OCI-LY3 (cell line): ENCODE measurements around the gene TRAPPC12.

Experiments used
- H2AFZ ChIP-seq: fragments of 200-600, 300-600 bp; shearing (Covaris generic); 2 replicates; pipeline ENCODE4 v1.6.0; 2014; ENCODE audit warnings: antibody characterized with exemption, low read depth, low read length
- H3K27ac ChIP-seq: fragments of 200-600, 300-600 bp; sonication (generic); 2 replicates; pipeline ENCODE4 v1.5.1; 2014; ENCODE audit warnings: mild to moderate bottlenecking, low read length, moderate library complexity, mixed read lengths
- H3K27me3 ChIP-seq: fragments of 200-600, 300-600 bp; sonication (generic); 2 replicates; pipeline ENCODE4 v1.6.1; 2014; ENCODE audit warnings: low read depth, low read length, mixed read lengths
- H3K36me3 ChIP-seq: fragments of 200-600, 300-600 bp; sonication (generic); replicated peaks from 2 replicates; pipeline ENCODE3; 2014; ENCODE audit warnings: low read depth, low read length, mixed read lengths
- H3K4me1 ChIP-seq: fragments of 300-600, 200-600 bp; sonication (generic); 2 replicates; pipeline ENCODE4 v1.6.1; 2014; ENCODE audit warnings: low read length, mixed read lengths
- H3K4me2 ChIP-seq: fragments of 200-600, 300-600 bp; sonication (generic); 2 replicates; pipeline ENCODE4 v1.6.1; 2014; ENCODE audit warnings: low read length, mixed read lengths
- H3K4me3 ChIP-seq: fragments of 300-600, 200-600 bp; sonication (generic); 2 replicates; pipeline ENCODE4 v1.5.1; 2014; ENCODE audit warnings: antibody characterized with exemption, mild to moderate bottlenecking, low read length, moderate library complexity
- H3K79me2 ChIP-seq: fragments of 300-600, 200-600 bp; shearing (Covaris generic); 2 replicates; pipeline ENCODE4 v1.6.1; 2014; ENCODE audit warnings: mild to moderate bottlenecking, low read length, mixed read lengths
- H3K9ac ChIP-seq: fragments of 300-600, 200-600 bp; shearing (Covaris generic); 2 replicates; pipeline ENCODE4 v1.6.0; 2014; ENCODE audit warnings: mild to moderate bottlenecking, low read length, moderate library complexity
- H3K9me3 ChIP-seq: fragments of 200-600, 300-600 bp; shearing (Covaris generic); 2 replicates; pipeline ENCODE4 v1.6.1; 2014; ENCODE audit warnings: low read length, mixed read lengths; ENCODE audit not compliant: insufficient read depth
- H4K20me1 ChIP-seq: fragments of 200-600, 300-600 bp; sonication (generic); 2 replicates; pipeline ENCODE4 v1.6.1; 2016; ENCODE audit warnings: low read length, mixed read lengths; ENCODE audit not compliant: insufficient read depth
- EZH2phosphoT487 ChIP-seq: fragments of 200-600 bp; shearing (Covaris generic); IDR thresholded peaks from 2 replicates; pipeline ENCODE4 v1.6.1; 2018; ENCODE audit warnings: antibody characterized with exemption, mixed run types, low read depth
- TF ChIP-seq, protein P1 (sequence below): fragments of 200-600, 300-600 bp; sonication (generic); IDR thresholded peaks from 2 replicates; pipeline ENCODE4 v1.5.1; 2014; ENCODE audit warnings: antibody characterized with exemption, low read length, low read depth

Gene TRAPPC12

GRCh38 chr2:3398857-3399256 is 19.4 kb downstream of the TRAPPC12 start:
- TF ChIP-seq EZH2phosphoT487 = no peak
- TF ChIP-seq, protein P1, sequence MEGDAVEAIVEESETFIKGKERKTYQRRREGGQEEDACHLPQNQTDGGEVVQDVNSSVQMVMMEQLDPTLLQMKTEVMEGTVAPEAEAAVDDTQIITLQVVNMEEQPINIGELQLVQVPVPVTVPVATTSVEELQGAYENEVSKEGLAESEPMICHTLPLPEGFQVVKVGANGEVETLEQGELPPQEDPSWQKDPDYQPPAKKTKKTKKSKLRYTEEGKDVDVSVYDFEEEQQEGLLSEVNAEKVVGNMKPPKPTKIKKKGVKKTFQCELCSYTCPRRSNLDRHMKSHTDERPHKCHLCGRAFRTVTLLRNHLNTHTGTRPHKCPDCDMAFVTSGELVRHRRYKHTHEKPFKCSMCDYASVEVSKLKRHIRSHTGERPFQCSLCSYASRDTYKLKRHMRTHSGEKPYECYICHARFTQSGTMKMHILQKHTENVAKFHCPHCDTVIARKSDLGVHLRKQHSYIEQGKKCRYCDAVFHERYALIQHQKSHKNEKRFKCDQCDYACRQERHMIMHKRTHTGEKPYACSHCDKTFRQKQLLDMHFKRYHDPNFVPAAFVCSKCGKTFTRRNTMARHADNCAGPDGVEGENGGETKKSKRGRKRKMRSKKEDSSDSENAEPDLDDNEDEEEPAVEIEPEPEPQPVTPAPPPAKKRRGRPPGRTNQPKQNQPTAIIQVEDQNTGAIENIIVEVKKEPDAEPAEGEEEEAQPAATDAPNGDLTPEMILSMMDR = no peak
- peaks cover 63% of the 10 kb centered on the region for H3K36me3 ChIP-seq
- H3K4me2 ChIP-seq = no peak overlapping the region
- no peak overlapping the region for H3K4me3 ChIP-seq
- no peaks in the 10 kb centered on the region for H3K27me3 ChIP-seq
- H3K4me1 ChIP-seq = peaks cover 12% of the 10 kb centered on the region
- no peaks in the 10 kb centered on the region for H4K20me1 ChIP-seq
- H3K9me3 ChIP-seq = peaks cover 14% of the 10 kb centered on the region; the same call in 1 of the 2 replicates
- no peak overlapping the region for H3K9ac ChIP-seq
- H2AFZ ChIP-seq = no peak overlapping the region
- peaks cover 53% of the 10 kb centered on the region for H3K79me2 ChIP-seq
- H3K27ac ChIP-seq = peak overlapping the region; percentile 14; the same call in 1 of the 2 replicates

- H3K79me2 ChIP-seq = peaks cover 52% of the 10 kb centered on the region
- H3K4me3 ChIP-seq = no peak overlapping the region
- H3K9me3 ChIP-seq = peaks cover 14% of the 10 kb centered on the region; the same call in 1 of the 2 replicates
- H3K27ac ChIP-seq = peak overlapping the region; percentile 14
- H3K4me1 ChIP-seq = peaks cover 18% of the 10 kb centered on the region
- no peaks in the 10 kb centered on the region for H4K20me1 ChIP-seq
- H3K27me3 ChIP-seq = no peaks in the 10 kb centered on the region
- no peak overlapping the region for H3K4me2 ChIP-seq
- TF ChIP-seq EZH2phosphoT487 = no peak
- TF ChIP-seq, protein P1 = no peak
- H2AFZ ChIP-seq = no peak overlapping the region
- no peak overlapping the region for H3K9ac ChIP-seq
- H3K36me3 ChIP-seq = peaks cover 61% of the 10 kb centered on the region
These were observed 19.9 kb downstream of the TRAPPC12 start for GRCh38 chr2:3399381-3399780.

- Histone ChIP-seq H3K9ac (no peak overlapping the region), H4K20me1 (no peaks in the 10 kb centered on the region), H3K4me2 (no peak overlapping the region), H3K79me2 (peaks cover 54% of the 10 kb centered on the region), H3K4me3 (no peak overlapping the region), H2AFZ (no peak overlapping the region), H3K36me3 (peaks cover 61% of the 10 kb centered on the region), H3K9me3 (peaks cover 14% of the 10 kb centered on the region; the same call in 1 of the 2 replicates), H3K27ac (no peak overlapping the region; the same call in 1 of the 2 replicates), H3K4me1 (peaks cover 22% of the 10 kb centered on the region), H3K27me3 (no peaks in the 10 kb centered on the region)
- no peak for TF ChIP-seq EZH2phosphoT487
- TF ChIP-seq, protein P1 = no peak
These were observed 20.3 kb downstream of the TRAPPC12 start for GRCh38 chr2:3399829-3400228.

GRCh38 chr2:3403587-3404334 is 24.3 kb downstream of the TRAPPC12 start:
- Histone ChIP-seq H3K4me2 (peak overlapping the region; percentile 95), H2AFZ (no peak overlapping the region), H3K4me3 (peak overlapping the region; percentile 68), H3K36me3 (peaks cover 58% of the 10 kb centered on the region), H3K27me3 (no peaks in the 10 kb centered on the region), H3K79me2 (peaks cover 54% of the 10 kb centered on the region), H3K4me1 (peaks cover 31% of the 10 kb centered on the region), H3K27ac (peak overlapping the region; percentile 99), H4K20me1 (no peaks in the 10 kb centered on the region), H3K9me3 (0 out of 2 replicates have a peak, but pooled peaks cover 4% of the 10 kb centered on the region), H3K9ac (peak overlapping the region; percentile 88)
- TF ChIP-seq, protein P1 = no peak
- TF ChIP-seq EZH2phosphoT487 = no peak
